KG1 (cell line): ENCODE data around the gene ARF3.
A peak's percentile ranks its signal among the peaks of the same experiment; 100 is the strongest.

Source experiments
- DNase-seq: peaks from one replicate; lab custom pipeline; 2025; lab: John Stamatoyannopoulos, UW

ARF3 gene

DNA sequence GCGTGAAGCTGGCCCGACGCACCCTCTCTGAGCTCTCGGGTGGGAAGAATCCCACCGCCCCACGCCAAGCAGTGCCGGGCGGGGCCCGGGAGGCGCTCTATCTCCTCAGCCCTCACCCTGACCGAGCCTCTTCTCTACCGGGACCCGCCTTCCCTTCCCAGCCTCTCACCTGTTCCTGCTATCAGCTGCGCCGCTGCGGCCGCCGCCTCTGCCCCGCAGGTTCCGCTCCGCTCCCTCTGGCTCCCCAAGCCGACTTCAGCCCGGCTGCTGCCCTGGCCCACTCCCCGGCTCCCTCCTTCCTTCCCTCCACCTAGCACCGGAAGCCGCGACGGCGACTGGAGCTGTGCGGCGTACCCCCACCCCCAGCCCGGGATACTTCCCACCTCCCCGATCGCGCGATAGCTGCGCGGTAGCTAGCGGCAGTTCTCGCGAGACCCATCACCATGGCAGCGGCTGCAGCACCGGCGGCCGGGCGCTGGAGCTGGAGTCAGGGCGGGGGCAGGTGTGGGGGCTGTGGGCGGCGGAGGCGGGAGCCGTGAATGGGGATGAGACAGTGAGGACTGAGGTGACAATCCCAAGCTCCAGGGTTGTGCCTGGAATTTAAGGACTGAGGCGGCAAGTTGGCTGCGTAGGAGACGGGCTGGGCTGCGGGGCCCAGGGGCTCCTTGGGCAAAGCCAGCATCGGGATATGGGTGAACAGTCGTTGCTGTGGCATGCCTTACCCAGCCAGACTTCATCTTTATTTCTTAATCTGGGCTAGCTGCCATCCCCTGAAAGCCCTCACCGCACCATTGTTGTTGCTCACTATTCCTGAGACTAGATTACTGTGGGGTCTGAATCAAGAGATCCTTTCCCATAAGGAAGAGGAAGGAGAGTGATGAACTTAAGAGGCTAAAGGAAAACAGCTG, at the start of gene ARF3:
ARF3 (minus strand) TSS at position 347 of the 908 bp plus-strand sequence. CDS start 16,392 bp downstream, outside the sequence.
- DNase-seq: peak; percentile 88

DNA sequence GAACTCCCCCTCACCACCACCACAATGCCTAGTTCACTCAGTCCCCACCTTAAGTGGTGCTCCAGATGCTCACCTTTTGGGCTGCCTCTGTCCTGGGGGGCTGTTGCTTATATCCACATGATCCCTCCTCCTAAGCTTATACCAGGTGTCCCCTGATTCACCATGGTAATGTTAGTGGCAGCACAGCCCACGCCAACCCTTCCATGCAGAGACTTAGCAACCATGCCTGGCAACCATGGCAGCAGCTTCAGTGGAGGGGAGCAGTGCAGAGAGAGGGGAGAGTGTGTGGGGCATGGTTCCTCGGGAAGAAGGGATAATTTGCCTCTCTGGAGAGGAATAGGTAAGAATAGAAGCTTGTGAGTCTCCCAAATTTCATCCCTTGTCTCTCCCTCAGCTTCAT, 43.1 kb upstream of the ARF3 start:
- DNase-seq: no peak

DNA sequence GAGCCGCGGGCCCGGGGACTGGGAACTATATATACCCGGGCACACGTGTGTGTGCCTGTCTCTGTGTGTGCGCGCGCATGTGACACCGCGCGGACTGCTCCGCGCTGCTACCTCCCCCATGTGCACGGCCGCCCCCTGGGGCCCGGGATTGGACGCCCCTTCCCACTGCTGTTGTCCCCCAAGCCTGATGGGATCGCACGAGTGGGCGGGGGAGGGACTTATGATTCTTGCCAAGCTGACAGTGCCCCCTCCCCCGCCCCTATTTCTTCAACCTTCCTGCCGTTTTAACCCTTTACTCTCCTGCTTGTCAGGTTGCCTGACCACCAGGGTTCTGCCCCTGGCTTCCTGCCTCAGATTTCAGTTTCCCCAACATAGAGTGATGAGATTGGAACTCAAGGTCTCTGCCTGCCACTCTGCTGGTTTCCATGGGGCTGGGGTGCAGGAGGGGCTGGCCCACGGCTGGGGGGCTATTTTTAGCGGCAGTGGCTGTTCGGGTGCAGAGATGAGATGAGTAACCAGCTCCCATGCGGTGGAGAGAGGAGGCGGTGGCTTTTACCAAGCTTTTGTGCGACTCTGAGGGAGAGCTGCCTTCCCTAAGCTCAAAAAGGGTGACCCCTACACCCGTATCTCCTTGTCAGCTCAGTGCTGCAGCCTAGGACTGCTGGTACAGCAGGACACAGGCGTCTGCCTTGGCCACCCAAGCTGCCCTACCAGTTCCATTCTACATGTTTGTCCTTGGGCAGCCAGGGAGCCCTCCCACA, 42.3 kb upstream of the ARF3 start, which contains the start of gene DDN:
DDN (minus strand) TSS at position 5 of the 761 bp plus-strand sequence. CDS start 88 bp downstream, outside the sequence.
- DNase-seq: no peak

DNA sequence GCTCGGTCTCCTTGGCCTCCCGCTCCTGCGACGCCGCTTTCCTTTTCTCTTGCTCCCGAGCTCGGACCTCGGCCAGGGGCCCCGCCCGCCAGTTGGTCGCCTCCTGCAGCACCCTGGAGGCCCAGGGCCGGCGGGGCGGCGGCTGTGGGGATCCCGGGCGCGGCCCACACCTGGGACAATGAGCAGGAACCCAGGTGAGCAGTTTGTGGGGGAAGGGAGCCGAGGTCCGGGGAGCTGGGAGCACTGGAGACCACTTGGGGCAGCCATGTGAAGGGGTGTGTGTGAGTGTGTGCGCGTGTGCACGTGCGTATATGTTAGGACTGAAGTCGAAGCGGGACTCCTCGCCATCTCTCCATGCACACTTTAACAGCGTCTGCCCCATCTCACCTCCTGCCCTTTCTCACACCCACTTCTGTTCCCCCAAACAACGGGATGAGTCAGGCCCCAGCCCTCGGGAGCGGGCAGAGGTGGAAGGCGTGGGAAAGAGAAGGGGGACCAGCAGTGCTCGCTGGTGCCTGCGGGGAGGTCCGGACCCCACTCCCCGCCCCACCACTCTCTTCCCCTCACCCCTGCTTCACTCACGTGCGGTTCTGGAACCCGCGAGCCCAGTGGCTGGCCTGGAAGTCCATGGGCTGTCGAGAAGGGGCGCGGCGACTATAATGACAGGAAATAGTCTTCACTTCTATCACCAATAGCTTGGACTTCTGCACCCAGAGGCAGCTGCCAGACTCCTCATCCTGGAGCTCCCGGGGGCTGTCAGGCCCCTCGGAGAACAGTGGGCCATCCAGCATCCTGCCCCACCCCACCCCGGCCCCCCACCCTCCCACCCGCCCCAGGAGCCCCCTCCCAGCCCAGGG, 41.4 kb upstream of the ARF3 start:
- no peak for DNase-seq

DNA sequence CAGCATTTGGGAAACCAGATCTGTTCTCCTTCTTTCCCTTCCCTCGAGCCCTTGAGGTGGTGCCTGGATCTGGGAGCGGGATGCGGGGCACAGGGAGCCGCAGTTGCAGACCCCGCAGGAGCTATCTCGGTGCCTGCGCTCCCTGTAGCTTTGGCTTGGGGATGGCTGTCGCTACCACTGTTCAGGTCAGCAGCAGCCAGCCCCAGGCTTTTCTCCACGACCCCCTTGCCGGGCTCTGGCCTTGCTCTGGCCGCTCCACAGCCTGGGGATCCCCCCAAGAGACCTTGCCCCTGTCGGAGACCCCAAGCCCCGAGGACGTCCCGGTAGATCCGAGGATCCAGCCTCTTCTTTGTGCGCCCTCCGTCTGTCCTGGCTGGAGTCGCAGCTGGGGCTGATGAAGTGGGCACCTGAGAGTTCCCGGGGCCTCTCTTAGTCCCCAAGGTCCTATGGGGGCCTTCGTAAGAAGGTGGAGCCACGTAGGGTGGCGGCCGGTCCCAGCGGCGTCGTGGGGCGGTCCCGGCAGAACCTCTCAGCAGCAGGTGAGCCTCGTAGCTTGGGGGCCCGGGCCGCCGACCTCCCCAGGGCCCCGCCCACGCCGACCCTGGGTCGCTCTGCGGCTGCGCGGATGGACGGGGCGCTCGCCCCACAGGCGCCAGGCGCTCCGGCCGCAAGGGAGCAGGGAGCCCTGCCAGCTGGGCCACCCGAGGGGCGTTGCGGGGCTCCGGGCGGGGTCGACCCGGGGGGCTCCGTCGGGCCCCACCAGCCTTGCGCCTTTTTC, 40.6 kb upstream of the ARF3 start:
- DNase-seq: no peak

DNA sequence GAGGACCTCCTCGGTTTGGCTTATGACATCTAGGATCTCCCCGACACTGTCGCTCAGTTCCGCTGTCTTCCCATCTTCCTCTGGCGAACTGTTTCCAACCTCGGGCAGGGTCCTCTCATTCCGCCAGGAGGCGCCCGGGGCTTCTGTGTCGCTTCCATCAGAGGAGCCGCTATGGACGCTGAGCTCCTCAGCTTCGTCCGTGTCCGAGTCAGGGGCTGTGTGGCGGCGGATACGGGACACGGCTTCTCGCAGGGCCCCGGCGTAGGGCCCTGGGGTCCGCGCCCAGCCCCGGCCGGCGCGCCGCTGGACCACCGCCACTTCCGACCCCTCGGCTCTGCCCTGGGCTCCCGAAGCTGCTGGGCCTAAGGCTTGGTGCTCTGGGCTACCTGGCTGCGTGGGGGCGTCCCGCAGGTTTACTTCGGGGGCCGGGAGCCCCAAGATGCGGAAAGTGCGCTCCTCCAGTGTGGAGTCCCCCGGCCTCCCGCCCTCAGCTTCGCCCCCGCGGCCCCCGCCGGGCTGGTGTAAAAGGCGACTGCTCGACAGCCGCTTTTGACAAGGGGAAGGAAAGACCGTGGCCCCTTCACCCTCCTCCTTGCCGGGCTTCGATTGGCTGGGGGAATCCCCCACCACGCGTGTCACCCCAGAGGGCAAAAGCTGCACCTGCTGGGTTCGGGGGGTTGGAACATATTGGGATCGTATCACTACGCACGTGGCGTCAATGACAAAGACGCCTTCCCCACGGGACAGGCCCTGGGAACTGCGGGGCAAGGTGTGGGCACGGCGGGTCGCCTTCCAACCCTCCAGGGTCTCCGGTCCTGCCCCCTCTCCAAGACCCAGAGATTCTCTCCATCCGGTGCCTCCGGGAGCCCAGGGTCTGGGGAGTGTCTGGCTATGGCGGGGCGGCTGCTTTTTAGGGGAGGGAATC, 39.8 kb upstream of the ARF3 start:
- peak; percentile 63 for DNase-seq

DNA sequence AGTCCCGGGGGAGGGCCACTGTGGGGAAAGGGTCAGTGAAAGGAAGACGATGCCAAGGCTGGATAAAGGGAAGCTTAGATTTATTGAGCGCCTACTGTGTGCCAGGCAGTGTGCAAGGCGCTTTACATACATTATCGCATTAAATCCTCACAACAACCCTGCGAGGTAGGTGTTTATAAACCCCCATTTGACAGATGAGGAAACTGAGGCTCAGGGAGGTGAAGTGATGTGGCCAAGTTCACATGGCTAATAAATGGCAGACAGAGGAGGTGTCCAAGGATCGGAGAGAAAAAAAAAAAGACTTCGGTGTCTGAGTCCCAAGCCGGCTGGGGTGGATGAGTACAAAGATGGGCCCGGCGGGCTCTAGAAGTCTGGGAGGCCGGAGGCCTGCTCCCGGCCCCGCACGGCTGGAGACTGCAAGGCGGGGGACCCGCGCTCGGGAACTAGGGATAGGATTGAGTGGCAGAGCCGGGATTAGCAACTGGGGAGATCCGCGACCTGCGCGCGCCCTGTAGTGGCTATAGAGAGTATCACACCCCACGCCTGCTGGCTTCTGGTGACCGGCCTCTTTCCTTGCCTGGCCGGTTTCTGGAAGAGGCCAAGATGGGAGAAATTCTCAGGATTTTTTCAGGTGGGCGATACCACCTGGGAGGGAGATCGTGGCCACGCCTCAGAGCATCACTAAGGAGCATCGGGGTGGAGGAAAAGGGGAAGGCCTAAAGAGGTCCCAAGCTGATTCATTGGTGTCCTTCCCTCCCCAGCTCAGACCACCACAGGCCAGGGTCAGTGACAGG, 38.0 kb upstream of the ARF3 start:
- no peak for DNase-seq

DNA sequence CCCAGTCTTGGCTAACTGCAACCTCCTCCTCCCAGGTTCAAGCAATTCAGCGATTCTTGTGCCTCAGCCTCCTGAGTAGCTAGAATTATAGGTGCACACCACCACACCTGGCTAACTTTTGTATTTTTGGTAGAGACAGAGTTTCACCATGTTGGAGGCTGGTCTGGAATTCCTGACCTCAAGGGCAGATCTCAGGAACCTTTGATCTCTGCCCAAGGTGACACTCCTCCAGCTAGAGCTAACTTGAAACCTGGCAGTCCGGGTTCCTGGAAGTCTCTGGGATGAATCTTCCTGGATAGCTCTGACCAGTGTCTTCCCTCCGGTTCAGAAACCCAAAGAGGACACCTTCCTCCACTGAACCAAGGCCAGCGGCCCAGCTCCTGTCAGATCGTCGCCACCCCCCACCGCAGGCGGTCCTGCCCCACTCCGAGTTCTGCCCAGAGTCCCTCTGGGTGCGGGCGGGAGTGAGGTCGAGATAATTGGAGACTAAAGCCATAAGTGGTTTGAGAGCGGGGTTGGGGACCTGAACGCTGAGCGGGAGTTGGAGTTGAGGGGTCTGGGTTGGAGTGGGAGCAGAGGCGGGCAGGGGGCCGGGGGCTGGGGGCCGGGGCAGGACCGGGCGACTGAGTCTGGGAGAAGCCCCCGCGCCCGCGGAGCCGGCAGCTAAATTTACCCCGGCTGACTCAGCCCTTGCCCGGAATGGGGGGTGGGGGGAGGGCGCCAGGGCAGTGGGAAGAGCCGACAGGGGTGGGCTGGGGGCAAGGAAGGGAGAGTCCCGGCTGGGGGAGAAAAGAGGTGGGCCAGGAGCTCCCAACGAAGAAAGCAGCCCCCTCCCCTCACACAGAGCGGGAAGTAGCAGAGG, 37.2 kb upstream of the ARF3 start:
- no peak for DNase-seq

DNA sequence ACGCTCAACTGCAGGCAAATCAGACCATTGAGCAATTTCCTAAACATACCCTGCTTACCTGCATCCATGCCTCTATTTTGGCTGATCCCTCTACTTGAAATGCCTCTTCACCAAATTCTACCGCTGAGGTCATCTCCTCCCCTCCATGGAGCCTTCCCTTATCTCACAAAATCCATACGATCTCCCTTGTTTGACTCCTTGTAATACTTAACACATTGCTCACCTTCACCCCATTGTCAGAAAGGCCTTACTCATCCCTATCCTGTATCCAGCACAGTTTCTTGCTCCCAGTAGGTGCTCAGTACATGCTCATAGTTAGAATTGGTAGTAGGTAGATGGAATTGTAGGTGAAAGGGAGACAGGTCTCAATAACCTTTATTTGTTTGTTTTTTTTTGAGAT, 36.5 kb upstream of the ARF3 start:
- DNase-seq: no peak

DNA sequence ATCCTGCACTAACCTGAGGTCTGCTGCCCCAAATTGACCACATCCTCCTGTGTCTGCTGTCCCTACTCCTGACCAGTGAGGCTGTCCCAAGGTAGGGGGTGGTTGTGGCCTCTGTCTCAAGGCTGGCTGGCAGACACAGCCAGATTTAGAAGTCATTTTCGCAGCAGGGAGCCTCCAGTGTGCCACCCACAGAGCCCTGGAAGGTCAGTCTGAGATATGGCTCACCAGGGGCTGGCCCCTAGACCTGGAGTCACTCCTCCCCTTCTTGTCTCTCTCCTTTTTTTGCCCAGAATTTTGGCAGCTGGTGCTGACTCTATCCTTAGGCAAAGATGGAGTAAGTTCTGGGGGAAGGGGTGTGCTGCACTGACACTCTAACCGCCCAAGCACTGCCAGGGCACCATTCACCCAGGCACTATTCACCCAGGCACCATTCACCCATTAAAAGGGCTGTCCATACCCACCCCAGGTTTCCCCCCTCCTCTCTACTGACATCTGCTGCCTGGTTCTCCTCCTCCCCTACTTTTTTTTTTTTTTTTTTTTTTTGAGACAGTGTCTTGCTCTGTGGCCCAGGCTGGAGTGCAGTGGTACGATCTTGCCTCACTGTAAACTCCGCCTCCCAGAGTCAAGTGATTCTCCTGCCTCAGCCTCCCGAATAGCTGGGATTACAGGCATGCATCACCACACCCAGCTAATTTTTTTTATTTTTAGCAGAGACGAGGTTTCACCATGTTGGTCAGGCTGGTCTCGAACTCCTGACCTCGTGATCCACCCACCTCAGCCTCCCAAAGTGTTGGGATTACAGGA, 34.2 kb upstream of the ARF3 start:
- no peak for DNase-seq

DNA sequence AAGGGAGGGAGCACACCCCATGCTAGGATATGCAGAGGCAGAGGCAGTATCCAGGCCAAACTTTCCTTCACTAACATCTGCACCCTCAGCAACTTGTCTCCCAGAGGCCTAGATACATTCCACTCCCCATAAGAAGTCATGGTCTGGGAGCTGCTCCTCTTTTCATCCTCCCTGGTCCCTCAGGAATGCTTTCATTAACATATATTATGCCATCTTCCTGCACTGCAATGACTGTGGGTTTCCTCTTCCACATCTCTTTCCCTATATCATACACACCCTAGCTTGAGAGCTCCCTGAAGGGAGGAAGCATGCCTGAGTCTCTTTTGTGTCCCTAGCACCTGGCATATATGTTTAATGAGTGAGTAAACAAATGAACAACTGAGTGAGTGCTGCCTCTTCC, 33.3 kb upstream of the ARF3 start:
- no peak for DNase-seq

DNA sequence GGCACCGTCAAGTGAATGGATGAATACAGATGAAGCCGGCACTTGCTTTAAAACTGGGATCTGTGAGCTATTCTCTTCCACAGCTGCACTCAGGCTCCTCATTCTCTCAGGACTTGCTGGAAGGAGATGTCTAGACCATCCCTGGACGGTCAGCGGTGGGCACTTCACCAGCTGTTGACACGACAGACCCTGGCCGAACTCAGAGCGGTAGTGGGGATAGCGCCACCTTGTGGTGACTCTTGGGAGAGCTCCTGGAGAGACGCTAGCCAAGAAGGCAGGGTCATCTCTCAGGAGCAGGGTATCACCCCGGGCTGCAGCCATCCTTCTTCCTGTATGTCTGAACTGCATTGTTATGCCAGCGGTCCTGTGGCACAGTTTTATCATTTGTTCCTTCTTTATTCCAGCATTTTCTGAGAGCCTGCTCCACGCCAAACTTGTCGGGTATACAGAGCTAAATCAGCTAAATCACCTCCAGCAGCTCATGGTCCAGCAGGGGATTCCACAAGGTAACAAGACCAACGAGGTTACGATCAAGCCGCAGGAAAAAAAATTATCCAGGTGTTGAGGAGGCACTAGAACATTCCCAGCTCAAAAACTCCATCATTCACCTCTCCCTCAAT, 30.9 kb upstream of the ARF3 start:
- peak; percentile 57 for DNase-seq

DNA sequence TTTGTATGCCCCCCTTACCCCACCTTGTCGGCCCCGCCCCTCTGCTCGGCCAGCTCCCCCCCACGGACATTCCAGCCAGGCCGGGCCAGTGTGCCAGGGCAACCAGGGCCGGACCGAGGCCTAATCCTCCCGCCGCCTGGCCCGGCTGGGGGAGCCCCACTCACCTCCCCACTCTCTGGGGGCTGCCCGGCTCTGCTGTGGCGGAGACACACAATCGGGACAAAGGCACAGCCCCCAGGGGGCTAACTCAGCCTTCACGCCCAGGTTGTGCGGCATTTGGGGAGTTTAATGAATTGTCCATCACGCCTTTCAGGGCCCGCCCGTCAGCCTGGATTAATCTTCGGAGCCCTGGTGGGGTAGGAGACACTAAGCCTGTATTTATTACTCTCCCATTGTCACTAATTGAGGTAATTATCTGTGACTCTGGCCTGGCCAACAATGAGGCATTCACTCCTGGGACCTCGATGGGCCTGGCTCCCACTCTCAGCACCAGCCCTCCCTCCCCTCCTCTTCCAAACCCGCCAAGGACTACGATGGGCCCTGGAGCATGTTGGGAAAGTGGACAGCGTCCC, 29.5 kb upstream of the ARF3 start:
- DNase-seq: no peak

DNA sequence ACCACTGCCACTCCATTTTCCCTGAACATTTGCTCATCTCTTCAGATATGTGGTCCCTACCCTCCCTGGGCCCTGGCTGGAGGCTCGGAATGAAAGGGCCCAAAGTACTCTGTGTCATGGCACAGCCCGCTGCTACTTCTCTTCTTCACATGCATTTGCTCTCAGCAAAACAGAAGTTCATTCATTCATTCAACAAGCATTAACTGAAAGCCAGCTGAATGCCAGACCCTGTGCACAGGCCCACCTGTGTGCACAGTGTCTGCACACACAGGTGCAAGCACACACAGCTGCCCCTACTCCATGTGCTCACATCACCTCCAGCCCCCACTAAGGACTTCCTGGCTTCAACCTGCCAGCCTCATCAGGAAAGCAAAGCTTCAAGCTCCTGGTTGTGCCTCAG, 28.6 kb upstream of the ARF3 start:
- DNase-seq: no peak

DNA sequence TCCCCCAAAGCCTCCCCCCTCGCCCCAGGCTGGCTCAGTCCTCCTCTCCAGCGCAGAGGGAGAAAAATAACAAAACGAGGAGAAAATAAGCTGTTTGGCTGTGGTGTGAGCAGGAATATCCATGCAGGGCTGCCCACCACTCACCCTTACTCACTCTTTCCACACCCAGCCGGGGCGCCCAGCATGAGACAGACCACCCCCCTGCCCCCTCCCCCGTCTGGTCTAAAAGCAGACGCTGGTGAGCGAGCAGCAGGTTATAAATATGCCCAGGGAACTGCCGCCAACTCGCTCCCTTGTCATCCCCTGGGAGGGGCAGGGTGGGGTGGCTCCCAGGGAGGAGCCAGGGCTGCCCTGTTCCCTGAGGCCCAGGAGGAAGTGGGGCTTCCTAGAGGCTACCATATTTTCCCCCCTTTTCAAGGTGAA, 28.2 kb upstream of the ARF3 start:
- no peak for DNase-seq

DNA sequence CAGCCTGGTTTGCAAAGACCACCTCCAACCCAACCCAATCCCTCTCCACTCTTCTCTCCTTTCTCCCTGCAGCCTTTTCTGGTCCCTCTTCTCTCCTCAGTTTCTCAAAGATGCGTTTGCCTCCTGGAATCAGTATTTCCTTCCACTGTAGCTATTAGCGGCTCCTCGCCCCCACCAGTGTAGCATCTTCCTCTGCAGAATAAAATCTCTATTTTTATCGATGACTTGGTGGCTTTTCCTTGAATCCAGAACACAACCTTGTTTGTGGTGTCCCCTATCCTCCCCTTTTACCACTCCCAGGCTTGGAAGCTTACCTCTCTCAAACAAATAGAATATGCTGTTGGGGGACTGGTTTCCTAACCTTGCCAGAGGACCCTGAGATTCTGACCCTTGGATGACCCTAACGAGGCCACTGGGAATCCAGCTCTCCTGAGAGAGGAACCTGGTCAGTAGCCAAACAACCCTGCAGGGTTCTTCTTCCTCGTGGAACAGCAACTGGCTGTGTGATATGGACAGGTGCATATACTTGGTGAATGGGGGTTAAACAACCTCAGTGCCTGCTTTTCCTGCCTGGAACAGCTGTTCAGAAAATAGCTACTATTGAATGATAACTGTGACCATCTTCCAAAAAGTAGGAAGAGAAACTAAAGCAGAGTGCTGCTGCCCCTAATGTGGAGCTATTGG, 25.3 kb upstream of the ARF3 start:
- no peak for DNase-seq
